Measurements from ENCODE around the gene CDC25B. TPM values are rescaled to one million over a fixed set of nuclear protein-coding genes. Genes with fewer than 3 reads are reported as not detected.

CDC25B gene
- total and polyA plus RNA-seq, 3 experiments from 2014 or later = 61.6 to 81.6 (median 78.0) TPM

DNA sequence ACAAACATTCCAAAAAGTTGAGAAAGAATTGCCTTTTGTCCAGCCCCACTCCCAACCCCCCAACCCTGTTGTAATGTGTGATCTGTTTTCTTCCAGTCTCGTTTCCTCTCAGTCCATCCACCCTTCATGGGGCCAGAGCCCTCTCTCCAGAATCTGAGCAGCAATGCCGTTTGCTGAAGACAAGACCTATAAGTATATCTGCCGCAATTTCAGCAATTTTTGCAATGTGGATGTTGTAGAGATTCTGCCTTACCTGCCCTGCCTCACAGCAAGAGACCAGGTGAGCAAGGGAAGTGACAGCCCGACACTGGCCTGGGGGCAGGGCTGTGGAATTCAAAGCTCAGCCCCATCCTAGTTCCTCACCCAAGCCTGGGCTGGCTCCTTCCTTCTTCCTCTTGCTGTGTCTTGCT, 58.4 kb downstream of the CDC25B start:
- H3K4me3 ChIP-seq (ENCODE audit: low read length) = no peak overlapping the region
- H3K27me3 ChIP-seq (ENCODE audit: insufficient read depth, low read length, poor library complexity, severe bottlenecking) = no peaks in the 10 kb centered on the region
- peak overlapping the region in 2 of 8 donors; percentile 24 to 48 for H3K27ac Mint-ChIP-seq
- H3K4me1 Mint-ChIP-seq = peaks cover 11 to 20% (median 15%) of the 10 kb centered on the region in 3 donors
- ChIA-PET POLR2A (interaction anchor here (0.6 to 1.0 kb wide), 3 partner anchors 33 to 87 kb away, joined by 3 to 5 read pairs (median 4); partner anchors contain the start of genes ADISSP and CENPB), CTCF (interaction anchor here (0.7 to 3.9 kb wide), 27 partner anchors 9 to 231 kb away, joined by 3 to 33 read pairs (median 5); partner anchors contain the start of genes ADISSP, AP5S1 and CENPB)
- no peaks in the 10 kb centered on the region for H3K27me3 Mint-ChIP-seq
- no peak for DNase-seq
- H3K36me3 ChIP-seq (ENCODE audit: insufficient read depth, low read length) = peaks cover 15% of the 10 kb centered on the region
- no peaks in the 10 kb centered on the region for H3K9me3 ChIP-seq (ENCODE audit: low read length)
- H3K36me3 Mint-ChIP-seq = peaks cover 0 to 41% (median 5%) of the 10 kb centered on the region in 3 donors
- peaks cover 3% of the 10 kb centered on the region for H3K4me1 ChIP-seq (ENCODE audit: insufficient read depth, low read length)
- no peak overlapping the region for H3K4me3 Mint-ChIP-seq
- H3K27ac ChIP-seq (ENCODE audit: low read depth, low read length) = no peak overlapping the region
- no peaks in the 10 kb centered on the region for H3K9me3 Mint-ChIP-seq

Other genes starting within 250 kb of the CDC25B start
- gene GFRA4, start 132.9 kb upstream of the CDC25B start, total RNA-seq = not detected
- gene GFRA4, start 132.9 kb upstream of the CDC25B start, polyA plus RNA-seq = not detected
- not detected for gene ADAM33, start 114.3 kb upstream of the CDC25B start, total RNA-seq
- not detected for gene ADAM33, start 114.3 kb upstream of the CDC25B start, polyA plus RNA-seq
- gene SIGLEC1, start 83.7 kb upstream of the CDC25B start, total RNA-seq = under 1 TPM; 0.18 to 0.24 TPM
- gene SIGLEC1, start 83.7 kb upstream of the CDC25B start, polyA plus RNA-seq = not detected
- gene HSPA12B, start 63.6 kb upstream of the CDC25B start, total RNA-seq = not detected
- not detected for gene HSPA12B, start 63.6 kb upstream of the CDC25B start, polyA plus RNA-seq
- 10 to 100 TPM; 72.7 to 74.9 TPM for gene ADISSP, start 28.6 kb upstream of the CDC25B start, total RNA-seq
- gene ADISSP, start 28.6 kb upstream of the CDC25B start, polyA plus RNA-seq = 27.0 TPM
- under 1 TPM; 0.13 to 0.24 TPM for gene SPEF1, start 14.9 kb upstream of the CDC25B start, total RNA-seq
- gene SPEF1, start 14.9 kb upstream of the CDC25B start, polyA plus RNA-seq = not detected
- 10 to 100 TPM; 66.4 to 69.9 TPM for gene CENPB, start 9.6 kb upstream of the CDC25B start, total RNA-seq
- 1.7 TPM for gene CENPB, start 9.6 kb upstream of the CDC25B start, polyA plus RNA-seq
- gene AP5S1, start 24.2 kb downstream of the CDC25B start, total RNA-seq = 10 to 100 TPM; 14.0 to 15.7 TPM
- gene AP5S1, start 24.2 kb downstream of the CDC25B start, polyA plus RNA-seq = 18.4 TPM
- 10 to 100 TPM; 34.3 to 34.8 TPM for gene MAVS, start 50.5 kb downstream of the CDC25B start, total RNA-seq
- gene MAVS, start 50.5 kb downstream of the CDC25B start, polyA plus RNA-seq = 8.1 TPM
- 10 to 100 TPM; 58.1 to 62.3 TPM for gene PANK2, start 93.1 kb downstream of the CDC25B start, total RNA-seq
- 51.0 TPM for gene PANK2, start 93.1 kb downstream of the CDC25B start, polyA plus RNA-seq
- 10 to 100 TPM; 11.4 TPM for gene RNF24, start 219.2 kb downstream of the CDC25B start, total RNA-seq
- gene RNF24, start 219.2 kb downstream of the CDC25B start, polyA plus RNA-seq = 17.4 TPM